ENCODE measurements around the gene SCAMP2.
A peak's percentile ranks its signal among the peaks of the same experiment; 100 is the strongest.

The SCAMP2 gene

DNA sequence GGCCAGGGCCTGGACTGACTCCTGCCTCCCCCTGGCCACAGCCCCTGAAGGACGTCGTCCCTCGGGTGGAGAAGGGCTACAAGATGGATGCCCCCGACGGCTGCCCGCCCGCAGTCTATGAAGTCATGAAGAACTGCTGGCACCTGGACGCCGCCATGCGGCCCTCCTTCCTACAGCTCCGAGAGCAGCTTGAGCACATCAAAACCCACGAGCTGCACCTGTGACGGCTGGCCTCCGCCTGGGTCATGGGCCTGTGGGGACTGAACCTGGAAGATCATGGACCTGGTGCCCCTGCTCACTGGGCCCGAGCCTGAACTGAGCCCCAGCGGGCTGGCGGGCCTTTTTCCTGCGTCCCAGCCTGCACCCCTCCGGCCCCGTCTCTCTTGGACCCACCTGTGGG is 70.9 kb downstream of the SCAMP2 start:
- DNase-seq (ENCODE audit: low read depth): no peak
- TF ChIP-seq, protein P1, sequence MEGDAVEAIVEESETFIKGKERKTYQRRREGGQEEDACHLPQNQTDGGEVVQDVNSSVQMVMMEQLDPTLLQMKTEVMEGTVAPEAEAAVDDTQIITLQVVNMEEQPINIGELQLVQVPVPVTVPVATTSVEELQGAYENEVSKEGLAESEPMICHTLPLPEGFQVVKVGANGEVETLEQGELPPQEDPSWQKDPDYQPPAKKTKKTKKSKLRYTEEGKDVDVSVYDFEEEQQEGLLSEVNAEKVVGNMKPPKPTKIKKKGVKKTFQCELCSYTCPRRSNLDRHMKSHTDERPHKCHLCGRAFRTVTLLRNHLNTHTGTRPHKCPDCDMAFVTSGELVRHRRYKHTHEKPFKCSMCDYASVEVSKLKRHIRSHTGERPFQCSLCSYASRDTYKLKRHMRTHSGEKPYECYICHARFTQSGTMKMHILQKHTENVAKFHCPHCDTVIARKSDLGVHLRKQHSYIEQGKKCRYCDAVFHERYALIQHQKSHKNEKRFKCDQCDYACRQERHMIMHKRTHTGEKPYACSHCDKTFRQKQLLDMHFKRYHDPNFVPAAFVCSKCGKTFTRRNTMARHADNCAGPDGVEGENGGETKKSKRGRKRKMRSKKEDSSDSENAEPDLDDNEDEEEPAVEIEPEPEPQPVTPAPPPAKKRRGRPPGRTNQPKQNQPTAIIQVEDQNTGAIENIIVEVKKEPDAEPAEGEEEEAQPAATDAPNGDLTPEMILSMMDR (conservative IDR thresholded peaks at IDR 0.05; ENCODE audit: low read depth, low read length): no peak
- H3K4me3 ChIP-seq (ENCODE audit: low read depth, low read length): no peak overlapping the region

DNA sequence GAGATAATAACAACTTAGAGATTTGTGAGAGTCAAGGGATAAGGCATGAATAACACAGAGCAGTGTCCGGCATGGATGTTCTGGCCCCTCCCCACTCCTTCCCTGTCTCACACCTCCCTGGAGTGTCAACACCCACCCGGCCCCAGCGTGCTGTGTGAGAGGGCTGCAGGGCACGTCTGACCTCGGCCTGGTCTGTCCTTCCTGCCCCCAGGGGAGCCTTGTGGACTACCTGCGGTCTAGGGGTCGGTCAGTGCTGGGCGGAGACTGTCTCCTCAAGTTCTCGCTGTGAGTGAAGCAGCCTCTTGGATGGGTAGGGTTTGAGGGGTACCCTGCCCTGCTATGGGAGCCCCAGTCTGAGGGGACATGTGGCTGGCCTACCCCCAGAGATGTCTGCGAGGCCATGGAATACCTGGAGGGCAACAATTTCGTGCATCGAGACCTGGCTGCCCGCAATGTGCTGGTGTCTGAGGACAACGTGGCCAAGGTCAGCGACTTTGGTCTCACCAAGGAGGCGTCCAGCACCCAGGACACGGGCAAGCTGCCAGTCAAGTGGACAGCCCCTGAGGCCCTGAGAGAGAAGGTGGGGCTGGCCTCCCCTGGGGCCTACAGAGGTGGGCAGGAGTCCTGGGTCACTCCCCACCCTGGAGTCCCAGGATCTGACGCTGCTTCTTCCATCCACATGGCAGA is 71.7 kb downstream of the SCAMP2 start:
- DNase-seq (ENCODE audit: low read depth): no peak
- TF ChIP-seq, protein P1 (conservative IDR thresholded peaks at IDR 0.05; ENCODE audit: low read depth, low read length): no peak
- no peak overlapping the region for H3K4me3 ChIP-seq (ENCODE audit: low read depth, low read length)

DNA sequence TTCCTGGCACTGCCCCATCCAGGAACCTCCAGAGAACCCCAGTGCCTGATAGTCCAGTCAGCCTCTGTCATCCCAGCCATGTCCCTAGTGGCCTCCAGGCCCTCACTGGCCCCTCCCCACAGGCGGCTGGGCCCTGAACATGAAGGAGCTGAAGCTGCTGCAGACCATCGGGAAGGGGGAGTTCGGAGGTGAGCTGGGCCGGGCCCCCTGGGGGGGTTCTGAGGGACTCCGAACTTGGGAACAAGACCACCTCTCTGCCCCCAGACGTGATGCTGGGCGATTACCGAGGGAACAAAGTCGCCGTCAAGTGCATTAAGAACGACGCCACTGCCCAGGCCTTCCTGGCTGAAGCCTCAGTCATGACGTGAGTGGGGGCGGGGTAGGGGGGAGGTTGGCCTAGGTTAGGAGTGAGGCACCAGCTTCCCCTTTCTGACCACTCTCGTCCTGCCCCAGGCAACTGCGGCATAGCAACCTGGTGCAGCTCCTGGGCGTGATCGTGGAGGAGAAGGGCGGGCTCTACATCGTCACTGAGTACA is 72.5 kb downstream of the SCAMP2 start:
- DNase-seq (ENCODE audit: low read depth): no peak
- TF ChIP-seq, protein P1 (conservative IDR thresholded peaks at IDR 0.05; ENCODE audit: low read depth, low read length): no peak
- no peak overlapping the region for H3K4me3 ChIP-seq (ENCODE audit: low read depth, low read length)

DNA sequence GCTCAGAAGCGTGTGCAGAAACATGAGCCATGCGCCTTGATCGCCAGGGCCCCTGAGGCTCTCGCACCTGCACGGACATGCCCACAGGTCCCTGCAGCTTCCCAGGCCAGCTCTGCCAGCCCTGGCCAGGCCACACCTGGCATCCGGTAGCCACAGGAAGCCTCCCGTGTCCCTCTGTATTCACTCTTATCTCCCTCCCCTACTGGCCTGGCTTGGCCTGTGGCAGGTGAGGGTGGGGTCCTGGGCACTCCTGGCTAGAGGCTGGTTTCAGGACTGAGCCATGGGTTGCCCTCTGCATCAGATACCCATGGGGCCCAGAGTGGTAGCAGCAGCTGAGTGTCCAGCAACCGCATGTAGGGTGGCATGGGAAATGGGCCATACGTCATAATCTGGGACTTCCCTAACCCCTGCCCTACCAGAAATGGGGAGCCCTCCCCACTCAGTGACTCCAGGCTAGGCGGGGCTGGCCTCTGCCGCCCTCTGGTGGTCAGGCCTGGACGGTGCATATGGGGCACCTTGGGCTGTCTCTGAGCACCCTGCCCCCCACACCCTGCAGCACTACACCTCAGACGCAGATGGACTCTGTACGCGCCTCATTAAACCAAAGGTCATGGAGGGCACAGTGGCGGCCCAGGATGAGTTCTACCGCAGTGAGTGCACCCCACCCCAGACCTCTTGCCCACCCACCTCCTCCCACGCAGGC is 73.2 kb downstream of the SCAMP2 start:
- H3K4me3 ChIP-seq (ENCODE audit: low read depth, low read length): no peak overlapping the region
- TF ChIP-seq, protein P1 (conservative IDR thresholded peaks at IDR 0.05; ENCODE audit: low read depth, low read length): peak; percentile 96
- DNase-seq (ENCODE audit: low read depth): peak; percentile 57

DNA sequence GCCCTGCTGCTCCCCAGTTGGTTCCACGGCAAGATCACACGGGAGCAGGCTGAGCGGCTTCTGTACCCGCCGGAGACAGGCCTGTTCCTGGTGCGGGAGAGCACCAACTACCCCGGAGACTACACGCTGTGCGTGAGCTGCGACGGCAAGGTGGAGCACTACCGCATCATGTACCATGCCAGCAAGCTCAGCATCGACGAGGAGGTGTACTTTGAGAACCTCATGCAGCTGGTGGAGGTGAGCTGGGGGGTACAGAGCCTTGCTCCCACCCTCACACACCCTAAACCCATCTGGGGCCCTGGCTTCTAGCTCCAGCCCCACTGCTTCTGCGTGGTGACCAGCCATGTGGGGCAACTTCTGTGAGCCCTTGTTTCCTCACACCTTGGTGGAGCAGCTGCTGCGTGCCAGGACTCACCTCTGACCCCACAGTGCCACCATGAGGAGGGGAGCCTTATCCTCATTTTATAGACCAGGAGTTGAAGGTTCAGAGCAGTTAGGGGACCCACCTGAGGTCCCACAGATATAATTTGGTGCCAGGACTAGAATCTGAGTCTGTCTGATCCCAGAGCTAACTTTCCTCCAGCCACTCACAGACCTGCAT is 73.8 kb downstream of the SCAMP2 start:
- no peak overlapping the region for H3K4me3 ChIP-seq (ENCODE audit: low read depth, low read length)
- TF ChIP-seq, protein P1 (conservative IDR thresholded peaks at IDR 0.05; ENCODE audit: low read depth, low read length): no peak
- no peak for DNase-seq (ENCODE audit: low read depth)

DNA sequence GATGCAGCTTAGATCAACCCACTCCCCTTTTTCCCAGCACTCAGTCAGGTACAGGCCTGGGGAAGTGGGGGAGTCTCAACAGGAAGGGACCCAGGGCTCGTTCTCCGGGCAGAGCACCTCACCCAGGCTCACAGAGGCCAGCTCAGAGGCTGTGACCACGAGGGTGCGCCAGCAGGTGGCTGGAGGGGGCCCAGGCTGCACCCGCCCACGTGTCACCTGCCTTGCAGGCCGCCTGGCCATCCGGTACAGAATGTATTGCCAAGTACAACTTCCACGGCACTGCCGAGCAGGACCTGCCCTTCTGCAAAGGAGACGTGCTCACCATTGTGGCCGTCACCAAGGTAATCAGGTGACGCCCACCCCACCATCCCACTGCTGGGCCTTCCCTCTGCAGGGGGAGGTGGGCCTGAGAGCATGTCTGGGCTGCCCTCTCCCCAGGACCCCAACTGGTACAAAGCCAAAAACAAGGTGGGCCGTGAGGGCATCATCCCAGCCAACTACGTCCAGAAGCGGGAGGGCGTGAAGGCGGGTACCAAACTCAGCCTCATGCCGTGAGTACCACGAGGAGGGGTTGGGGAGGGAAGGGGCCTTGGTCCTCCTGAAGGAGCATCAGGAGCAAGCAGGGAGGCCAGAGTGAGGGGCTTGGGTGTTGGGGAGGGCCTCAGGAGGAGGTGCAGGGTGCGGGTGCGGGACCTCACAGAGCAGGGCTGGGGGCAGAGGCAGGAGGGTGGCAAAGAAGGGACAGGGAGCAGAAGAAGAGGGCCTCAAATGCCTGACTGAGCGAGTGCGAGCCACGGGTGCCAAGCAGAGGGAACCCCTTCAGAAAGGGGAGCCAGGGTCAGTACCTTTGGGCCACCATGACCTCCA is 74.5 kb downstream of the SCAMP2 start:
- TF ChIP-seq, protein P1 (conservative IDR thresholded peaks at IDR 0.05; ENCODE audit: low read depth, low read length): no peak
- H3K4me3 ChIP-seq (ENCODE audit: low read depth, low read length): no peak overlapping the region
- DNase-seq (ENCODE audit: low read depth): no peak
